Endothelial cell of umbilical vein (primary cell): ENCODE measurements around the gene LRFN3. TPM values are rescaled to one million over a fixed set of nuclear protein-coding genes. Genes with fewer than 3 reads are reported as not detected.

Experiments used
- BruUV-seq: library from RNA; stranded (reverse); fragments of 400-500 nt; replicated peaks from 2 replicates; lab custom pipeline; 2021; lab: Mats Ljungman, UMichigan
- CTCF ChIA-PET: fragments of 300-600, 350-600 bp; sonication (Branson Sonifier 250); formaldehyde crosslinking; loops from one replicate; lab custom pipeline; 2021; ENCODE audit warnings: antibody characterized with exemption, inconsistent platforms; lab: Charles Lee
- POLR2A ChIA-PET: fragments of 300-600, 350-600 bp; sonication (Branson Sonifier 250); formaldehyde crosslinking; loops from one replicate; lab custom pipeline; 2021; ENCODE audit warnings: antibody characterized with exemption, inconsistent platforms; lab: Charles Lee
- DNase-seq: peaks from one replicate; pipeline ENCODE4 v3.0.0-alpha.2; 2011; ENCODE audit warnings: low read depth, low spot score
- FAIRE-seq: peaks from 2 replicates; lab custom pipeline; 2011; peaks lifted over from hg19 to GRCh38; lab: Jason Lieb, UNC
- H2AFZ ChIP-seq: 2 replicates; pipeline ENCODE4 v1.6.0; 2012; ENCODE audit warnings: low read depth, low read length, control low read depth, inconsistent platforms
- H3K27ac ChIP-seq: 2 replicates; pipeline ENCODE4 v1.5.1; 2011; ENCODE audit warnings: low read depth, mild to moderate bottlenecking, control low read depth, low read length, moderate library complexity; ENCODE audit not compliant: insufficient read depth
- H3K27me3 ChIP-seq, 2 experiments: 2 replicates each; pipeline versions ENCODE4 v1.6.0 to v1.6.1; 2011; ENCODE audit warnings: low read length in 2 of 2, mixed read lengths in 1 of 2; ENCODE audit not compliant: control insufficient read depth in 2 of 2, insufficient read depth in 2 of 2
- H3K36me3 ChIP-seq, 2 experiments: 2 replicates in 1 of 2; 3 replicates in 1 of 2; pipeline ENCODE4 v1.5.1; 2011; ENCODE audit warnings: low read length in 2 of 2, mild to moderate bottlenecking in 1 of 2, moderate library complexity in 1 of 2; ENCODE audit not compliant: control insufficient read depth in 2 of 2, insufficient read depth in 2 of 2; ENCODE audit errors: extremely low read depth in 1 of 2
- H3K4me1 ChIP-seq: 3 replicates; pipeline ENCODE4 v1.5.1; 2011; ENCODE audit warnings: mild to moderate bottlenecking, low read length; ENCODE audit not compliant: control insufficient read depth, insufficient read depth; ENCODE audit errors: extremely low read depth
- H3K4me2 ChIP-seq: 2 replicates; pipeline ENCODE4 v1.6.1; 2011; ENCODE audit warnings: low read length, control low read depth, mixed read lengths; ENCODE audit not compliant: insufficient read depth
- H3K4me3 ChIP-seq, 3 experiments: fragments of 200-600 bp in 1 of 3; sonication (generic), shearing (Covaris generic) in 1 of 3; replicated peaks in 1 of 3; 2 replicates each; pipeline ENCODE4 v1.5.1; 2011 to 2016; ENCODE audit warnings: control low read depth in 3 of 3, low read length in 3 of 3, mild to moderate bottlenecking in 2 of 3, inconsistent platforms in 1 of 3, low read depth in 1 of 3, moderate library complexity in 1 of 3; ENCODE audit not compliant: insufficient read depth in 1 of 3
- H3K79me2 ChIP-seq: 2 replicates; pipeline ENCODE4 v1.6.0; 2012; ENCODE audit warnings: low read length, inconsistent platforms; ENCODE audit not compliant: control insufficient read depth, insufficient read depth
- H3K9ac ChIP-seq: replicated peaks from 2 replicates; pipeline ENCODE3; 2011; ENCODE audit warnings: low read length, control low read depth; ENCODE audit not compliant: insufficient read depth; ENCODE audit errors: extremely low read depth
- H3K9me1 ChIP-seq: replicated peaks from 3 replicates; pipeline ENCODE4 v1.6.0; 2011; ENCODE audit warnings: mild to moderate bottlenecking, low read length; ENCODE audit not compliant: control insufficient read depth, insufficient read depth; ENCODE audit errors: extremely low read depth
- H3K9me3 ChIP-seq: replicated peaks from 2 replicates; pipeline ENCODE4 v1.5.1; 2012; ENCODE audit warnings: low read length, inconsistent platforms; ENCODE audit not compliant: control insufficient read depth, insufficient read depth
- H4K20me1 ChIP-seq: replicated peaks from 2 replicates; pipeline ENCODE3; 2011; ENCODE audit warnings: mild to moderate bottlenecking, low read length; ENCODE audit not compliant: control insufficient read depth, insufficient read depth; ENCODE audit errors: extremely low read depth
- CTCF ChIP-seq, 2 donors: IDR thresholded peaks; 1 replicate in 1 of 2; 2 replicates in 1 of 2; pipeline ENCODE4 v1.5.1; 2011; ENCODE audit warnings: low read length in 2 of 2, mild to moderate bottlenecking in 2 of 2, moderate library complexity in 2 of 2, control low read depth in 1 of 2, inconsistent platforms in 1 of 2, low read depth in 1 of 2; ENCODE audit not compliant: insufficient read depth in 1 of 2; ENCODE audit errors: extremely low read depth in 1 of 2
- EZH2 ChIP-seq: IDR thresholded peaks from 2 replicates; pipeline ENCODE4 v1.6.1; 2012; ENCODE audit warnings: borderline replicate concordance, low read depth, mild to moderate bottlenecking, moderate library complexity, low read length, inconsistent platforms; ENCODE audit not compliant: severe bottlenecking
- FOS ChIP-seq: IDR thresholded peaks from 2 replicates; pipeline ENCODE4 v1.6.1; 2011; ENCODE audit warnings: mild to moderate bottlenecking, low read length, moderate library complexity, borderline replicate concordance; ENCODE audit not compliant: insufficient read depth
- GATA2 ChIP-seq: IDR thresholded peaks from 2 replicates; pipeline ENCODE4 v1.7.0; 2011; ENCODE audit warnings: low read depth, mild to moderate bottlenecking, moderate library complexity, mixed read lengths, low read length; ENCODE audit not compliant: insufficient read length, insufficient read depth
- JUN ChIP-seq: IDR thresholded peaks from 2 replicates; pipeline ENCODE4 v1.6.1; 2011; ENCODE audit warnings: borderline replicate concordance, low read depth; ENCODE audit not compliant: insufficient read length, insufficient read depth
- MAX ChIP-seq: IDR thresholded peaks from 2 replicates; pipeline ENCODE4 v1.6.1; 2011; ENCODE audit not compliant: insufficient read depth, insufficient read length
- MYC ChIP-seq: IDR thresholded peaks from one replicate; pipeline ENCODE4 v1.6.1; 2011; ENCODE audit warnings: mild to moderate bottlenecking, low read depth, low read length
- POLR2A ChIP-seq: IDR thresholded peaks from 2 replicates; pipeline ENCODE4 v1.6.1; 2012; ENCODE audit warnings: low read depth, mild to moderate bottlenecking, control low read depth, low read length
- POLR2AphosphoS5 ChIP-seq: IDR thresholded peaks from 2 replicates; pipeline ENCODE4 v1.6.1; 2012; ENCODE audit warnings: low read depth, mild to moderate bottlenecking, control low read depth, low read length, moderate library complexity; ENCODE audit not compliant: insufficient read depth
- dilution Hi-C: fragments of 300-500 bp; cut with MboI; formaldehyde crosslinking; loops from one replicate; pipeline ENCODE4 v1.15.0; 2019; ENCODE audit warnings: low sequenced_read_pairs; ENCODE audit not compliant: extremely low pct_ligation_motif_present
- intact Hi-C: fragments of 100-400 bp; cut with micrococcal nuclease; formaldehyde crosslinking; loops from one replicate; pipeline ENCODE4 v1.10.0; 2022
- polyA plus RNA-seq, 4 experiments: library from polyadenylated mRNA; depleted of rRNA in 3 of 4; stranded (reverse) in 3 of 4; unstranded in 1 of 4; fragments of >200 nt; gene quantifications; 2 replicates each; pipeline versions ENCODE4 v1.2.1 to v1.2.3, GENCODE V29; 2011 to 2012; ENCODE audit warnings: missing spikeins in 1 of 4
- total RNA-seq: library from RNA; stranded (reverse); gene quantifications from 2 replicates; pipeline ENCODE4 v1.2.3, GENCODE V29; 2021

LRFN3 gene
- total and polyA plus RNA-seq, 2 donors (not counting 3 experiments of a cell fraction or from before 2014, with no cell fraction given), result 4.1 to 15.9 TPM

GRCh38 chr19:35977446-35978222 lies 41.5 kb downstream of the LRFN3 start:
- H3K4me2 ChIP-seq, result no peak overlapping the region
- no peaks in the 10 kb centered on the region for H3K9me3 ChIP-seq
- H3K36me3 ChIP-seq, result no peaks in the 10 kb centered on the region
- DNase-seq, result no peak
- no peak for FAIRE-seq
- H4K20me1 ChIP-seq, result no peaks in the 10 kb centered on the region
- no TSS peak for BruUV-seq
- H2AFZ ChIP-seq, result no peak overlapping the region
- no peaks in the 10 kb centered on the region for H3K9me1 ChIP-seq
- H3K4me3 ChIP-seq, result no peak overlapping the region
- no peak overlapping the region for H3K27ac ChIP-seq
- CTCF ChIA-PET, result no interaction called here
- intact Hi-C loops (no loop called here), dilution Hi-C loops (no loop called here)
- H3K79me2 ChIP-seq, result no peaks in the 10 kb centered on the region
- POLR2A ChIA-PET, result no interaction called here
- no peaks in the 10 kb centered on the region for H3K27me3 ChIP-seq
- no peak overlapping the region for H3K9ac ChIP-seq
- H3K4me1 ChIP-seq, result no peaks in the 10 kb centered on the region
- TF ChIP-seq GATA2 (no peak), EZH2 (no peak), JUN (no peak), POLR2A (no peak), FOS (no peak), MYC (no peak), POLR2AphosphoS5 (no peak), MAX (no peak), CTCF (IDR thresholded peaks at IDR 0.05; ENCODE audit: extremely low read depth in 1 of 2, insufficient read depth in 1 of 2, low read depth in 1 of 2, low read length in 2 of 2) (no peak)
